GM18909 (cell line): Measurements from ENCODE around the gene THOC6.
A peak's percentile ranks its signal among the peaks of the same experiment; 100 is the strongest.

Source experiments
- ATAC-seq: cut with Tn5 transposase; IDR thresholded peaks from one replicate; pipeline ENCODE4 v1.9.1; 2021; ENCODE audit warnings: mild to moderate bottlenecking; ENCODE audit not compliant: unreplicated experiment, poor library complexity

The THOC6 gene

GRCh38 chr16:2990891-2991290 lies 32.9 kb upstream of the THOC6 start:
- ATAC-seq: no peak

GRCh38 chr16:2991566-2992261 lies 32.1 kb upstream of the THOC6 start:
- ATAC-seq: no peak

GRCh38 chr16:2992383-2993081 lies 31.3 kb upstream of the THOC6 start:
- ATAC-seq: no peak

GRCh38 chr16:2996298-2996697 lies 27.5 kb upstream of the THOC6 start:
- no peak for ATAC-seq

- ATAC-seq: no peak
Measured at GRCh38 chr16:2999929-3000328, 23.9 kb upstream of the THOC6 start.

- no peak for ATAC-seq
Measured at GRCh38 chr16:3000540-3000939, 23.3 kb upstream of the THOC6 start.

- ATAC-seq: no peak
Measured at GRCh38 chr16:3001316-3001715, 22.5 kb upstream of the THOC6 start.

GRCh38 chr16:3003582-3004270 lies 20.1 kb upstream of the THOC6 start:
- ATAC-seq: peak; percentile 93

- peak; percentile 18 for ATAC-seq
Measured at GRCh38 chr16:3004319-3004718, 19.5 kb upstream of the THOC6 start.

- no peak for ATAC-seq
Measured at GRCh38 chr16:3004781-3005284, 19.0 kb upstream of the THOC6 start.

GRCh38 chr16:3007059-3007956 lies 16.5 kb upstream of the THOC6 start:
- ATAC-seq: no peak

GRCh38 chr16:3007957-3008689 lies 15.7 kb upstream of the THOC6 start:
- no peak for ATAC-seq

- ATAC-seq: no peak
Measured at GRCh38 chr16:3008690-3009037, 15.2 kb upstream of the THOC6 start.

- no peak for ATAC-seq
Measured at GRCh38 chr16:3009568-3010390, 14.1 kb upstream of the THOC6 start.

GRCh38 chr16:3010510-3010909 lies 13.3 kb upstream of the THOC6 start:
- no peak for ATAC-seq

- ATAC-seq: no peak
Measured at GRCh38 chr16:3012246-3012645, 11.6 kb upstream of the THOC6 start.

- ATAC-seq: no peak
Measured at GRCh38 chr16:3012828-3013420, 10.9 kb upstream of the THOC6 start, which contains the start of gene CLDN9. TSS of gene CLDN9 (plus strand) at chr16:3012923. CDS start at chr16:3013363, 440 bp downstream.

GRCh38 chr16:3013491-3013951 lies 10.3 kb upstream of the THOC6 start:
- no peak for ATAC-seq
